Activated CD4-positive, alpha-beta T cell treated with anti-CD3 and anti-CD28 coated beads for 24 hours (primary cell): ENCODE data around the gene PFKFB4.
"Not testable (repeated sequence)": the region's sequence is repeated elsewhere in the genome, so short reads cannot be mapped to it uniquely, and the experiment has no call there.

ENCODE experiments used
- DNase-seq, 2 donors: peaks; one replicate each; pipeline ENCODE4 v3.0.0-alpha.2; 2020; ENCODE audit warnings: low read depth in 2 of 2

PFKFB4 gene

DNA sequence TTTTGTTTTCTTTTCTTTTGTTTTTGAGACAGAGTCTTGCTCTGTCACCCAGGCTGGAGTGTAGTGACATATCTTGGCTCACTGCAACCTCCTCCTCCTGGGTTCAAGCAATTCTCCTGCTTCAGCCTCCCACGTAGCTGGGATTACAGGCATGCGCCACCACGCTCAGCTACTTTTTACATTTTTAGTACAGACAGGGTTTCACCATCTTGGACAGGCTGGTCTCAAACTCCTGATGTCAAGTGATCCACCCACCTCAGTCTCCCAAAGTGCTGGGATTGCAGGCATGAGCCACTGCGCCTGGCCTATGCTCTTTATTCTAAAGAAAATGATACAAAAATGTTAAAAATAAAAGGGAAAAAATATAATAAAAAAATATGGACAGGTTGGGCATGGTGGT lies 25.9 kb downstream of the PFKFB4 start:
- not testable (repeated sequence) for DNase-seq

DNA sequence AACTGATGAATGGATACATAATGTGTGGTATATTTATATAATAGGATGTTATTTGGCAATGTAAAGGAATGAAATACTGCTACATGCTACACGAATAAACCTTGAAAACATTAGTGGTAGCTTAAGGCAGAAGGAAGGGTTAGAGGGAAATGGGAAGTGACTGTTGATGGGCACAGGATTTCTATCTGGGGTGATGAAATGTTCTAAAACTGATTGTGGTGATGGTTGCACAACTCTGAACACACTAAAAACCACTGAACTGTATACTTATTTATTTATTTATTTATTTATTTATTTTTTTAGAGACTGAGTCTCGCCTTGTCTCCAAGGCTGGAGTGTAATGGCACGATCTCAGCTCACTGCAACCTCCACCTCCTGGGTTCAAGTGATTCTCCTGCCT lies 27.8 kb downstream of the PFKFB4 start:
- DNase-seq, result no peak

DNA sequence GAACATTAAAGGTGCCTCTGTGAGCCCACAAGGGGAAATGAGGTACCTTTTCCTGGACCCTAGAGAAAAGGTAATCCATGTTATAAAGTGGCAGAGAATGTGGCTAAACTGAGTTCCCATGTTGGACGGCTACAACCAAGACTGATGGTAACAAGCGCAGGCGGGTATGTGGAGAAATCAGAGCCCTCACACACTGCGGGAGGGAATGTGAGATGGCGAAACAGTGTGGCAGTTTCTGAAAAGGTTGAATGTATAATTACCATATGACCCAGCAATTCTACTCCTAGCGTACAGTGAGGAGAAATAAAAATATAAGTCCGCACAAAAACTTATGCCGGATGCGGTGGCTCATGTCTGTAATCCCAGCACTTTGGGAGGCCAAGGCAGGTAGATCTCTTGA lies 28.6 kb downstream of the PFKFB4 start:
- no peak for DNase-seq

DNA sequence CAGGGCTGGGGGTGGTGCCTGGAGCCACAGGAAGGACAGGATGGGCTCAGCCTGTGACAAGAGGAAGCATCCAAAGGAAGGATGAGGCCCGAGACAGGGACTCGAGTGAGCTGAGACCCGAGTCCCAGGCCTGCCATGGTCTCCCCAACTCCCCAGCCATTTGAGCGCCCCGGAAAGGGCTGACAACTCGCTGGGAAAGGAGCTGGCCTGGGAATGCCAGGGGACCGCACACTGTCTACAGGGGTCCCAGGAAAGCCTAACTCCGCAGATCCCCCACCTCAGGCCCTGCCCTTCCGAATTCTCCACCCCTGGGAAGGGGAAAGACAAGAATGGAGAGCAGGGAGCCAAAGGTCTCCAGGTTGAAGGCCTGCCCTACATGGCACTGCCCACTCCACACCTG lies 31.6 kb downstream of the PFKFB4 start:
- DNase-seq, result no peak

DNA sequence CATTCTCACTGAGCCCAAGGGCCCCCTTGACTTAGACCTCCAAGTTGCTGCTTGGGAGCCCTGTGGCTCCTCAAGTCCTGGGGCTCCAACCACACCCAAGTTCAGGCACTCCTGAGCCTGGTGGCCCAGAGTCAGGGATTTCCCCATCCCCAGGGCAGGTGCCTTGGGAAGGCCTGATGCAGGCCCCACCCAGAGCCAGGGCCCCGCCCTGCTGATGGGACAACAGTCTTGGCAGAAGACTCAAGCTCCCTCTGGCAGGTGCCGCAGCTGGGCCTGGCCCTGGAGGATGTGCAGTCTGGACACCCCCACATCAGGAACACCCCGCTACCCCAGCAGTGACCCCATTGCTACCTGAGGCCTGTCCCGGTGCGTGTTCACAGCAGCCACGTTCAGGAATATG lies 35.0 kb downstream of the PFKFB4 start:
- DNase-seq, result no peak

DNA sequence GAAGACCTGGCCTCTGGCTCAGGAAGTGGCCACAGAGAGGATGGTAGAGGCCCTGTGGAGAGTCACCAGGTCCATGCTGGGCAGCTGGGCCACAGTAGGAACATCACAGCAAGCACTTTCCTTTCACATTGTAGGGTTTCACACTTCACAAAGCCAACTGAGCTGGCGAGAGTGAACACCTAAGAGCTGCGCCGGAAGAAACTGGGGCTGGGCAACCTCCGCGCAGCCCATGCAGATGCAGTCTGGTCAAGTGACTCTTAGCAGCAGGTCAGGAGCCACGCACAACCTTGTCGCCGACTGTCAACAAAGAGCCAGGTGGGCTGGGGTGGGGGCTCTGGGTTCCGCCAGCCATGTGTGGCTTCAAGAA lies 37.3 kb downstream of the PFKFB4 start:
- DNase-seq, result no peak

DNA sequence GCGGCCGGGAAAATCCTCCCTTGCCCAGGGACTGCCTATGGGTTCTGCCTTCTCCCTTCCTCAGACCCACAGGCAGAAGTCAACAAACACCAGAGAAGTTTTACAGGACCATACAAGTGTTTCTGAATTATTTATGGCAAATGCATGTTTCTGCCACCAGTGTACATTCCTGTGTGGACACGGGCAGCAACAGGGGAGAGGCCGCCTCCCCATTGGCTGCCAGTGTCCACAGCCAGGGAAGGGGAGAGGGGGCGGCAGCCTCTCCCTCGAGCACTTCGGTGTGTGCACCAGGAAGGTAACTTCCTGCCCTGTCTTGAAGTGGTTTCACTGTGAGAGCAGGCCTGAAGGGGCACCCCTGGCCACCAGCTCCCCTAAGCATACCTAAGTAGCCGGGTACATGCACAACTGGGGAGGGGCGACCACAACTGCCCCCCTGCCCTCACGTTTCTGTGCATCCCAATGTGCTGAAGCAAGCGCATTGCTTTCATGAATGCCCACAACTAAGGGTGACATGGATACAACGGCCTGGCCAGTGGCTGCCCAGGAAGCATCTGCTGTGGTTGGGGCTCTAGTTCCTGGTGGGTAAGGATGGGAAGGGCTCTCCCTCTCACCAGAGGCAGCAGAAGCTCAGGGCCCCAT lies 37.8 kb downstream of the PFKFB4 start:
- no peak for DNase-seq

DNA sequence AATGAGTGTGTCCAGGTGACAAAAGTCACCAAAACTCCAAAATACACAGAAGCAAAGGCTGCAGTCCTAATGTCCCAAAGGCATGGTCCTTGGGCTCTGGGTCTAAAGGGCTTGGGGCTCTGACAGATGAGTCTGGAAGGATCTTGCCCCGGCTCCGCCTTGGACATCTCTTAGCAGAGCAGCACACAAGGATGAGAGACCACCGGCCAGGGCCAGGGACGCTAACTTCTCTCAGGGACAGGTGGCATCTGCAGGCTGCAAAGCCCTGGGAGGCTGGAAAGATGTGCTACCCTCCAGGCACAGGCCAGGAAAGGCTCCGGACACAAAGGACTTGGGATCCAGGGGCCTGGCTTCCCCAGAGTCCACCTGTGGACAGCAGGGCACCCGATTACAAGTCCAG lies 38.5 kb downstream of the PFKFB4 start:
- DNase-seq, result no peak

DNA sequence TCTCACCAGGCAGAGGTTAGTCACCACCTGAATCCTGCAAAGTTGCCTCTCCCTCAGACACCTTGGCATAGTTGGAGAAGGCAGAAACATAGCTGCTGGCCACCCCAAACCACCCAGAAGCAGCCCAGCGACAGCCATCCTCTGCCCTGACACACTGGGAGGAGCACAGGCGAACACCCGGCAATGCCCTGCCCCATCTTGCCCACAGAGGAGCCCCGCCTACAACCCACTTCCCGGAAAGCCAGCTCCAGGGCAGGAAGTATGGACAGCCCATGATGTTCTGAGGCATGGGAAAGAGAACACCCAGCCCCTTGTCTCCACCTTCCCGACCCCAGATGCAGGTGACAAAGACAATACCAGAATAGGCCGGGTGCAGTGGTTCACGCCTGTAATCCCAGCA lies 40.0 kb downstream of the PFKFB4 start:
- DNase-seq, result no peak

DNA sequence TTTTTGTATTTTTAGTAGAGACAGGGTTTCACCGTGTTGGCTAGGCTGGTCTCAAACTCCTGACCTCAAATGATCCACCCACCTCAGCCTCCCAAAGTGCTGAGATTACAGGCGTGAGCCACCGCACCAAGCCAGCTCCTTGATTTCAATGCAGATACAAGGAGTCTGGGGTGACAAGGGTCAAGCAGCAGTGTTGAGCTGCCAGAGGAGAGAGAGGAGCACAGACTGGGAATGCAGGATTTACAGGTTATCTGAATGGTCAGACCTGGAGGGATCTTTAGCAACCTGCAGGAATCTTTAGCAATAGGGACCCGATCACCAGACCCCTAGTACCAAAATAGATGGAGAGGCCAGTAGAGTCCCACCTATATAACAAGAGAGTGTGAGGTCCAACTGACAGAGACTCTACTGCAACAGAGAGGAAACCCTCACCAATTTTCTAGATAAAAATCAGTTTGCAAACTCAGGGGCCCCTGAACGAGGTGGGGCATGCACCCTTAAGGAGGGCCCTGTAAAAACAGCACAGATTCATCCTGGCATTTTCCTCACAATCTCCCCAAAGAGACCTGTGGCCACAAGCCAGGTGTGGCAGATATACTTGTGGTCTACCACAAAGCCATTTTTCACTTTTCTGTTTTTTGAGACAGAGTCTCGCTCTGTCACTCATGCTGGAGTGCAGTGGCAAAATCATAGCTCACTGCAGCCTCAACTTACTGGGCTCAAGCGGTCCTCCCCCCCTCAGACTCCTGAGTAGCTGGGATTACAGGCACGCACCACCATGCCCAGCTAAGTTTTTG lies 42.0 kb downstream of the PFKFB4 start:
- DNase-seq, result no peak

DNA sequence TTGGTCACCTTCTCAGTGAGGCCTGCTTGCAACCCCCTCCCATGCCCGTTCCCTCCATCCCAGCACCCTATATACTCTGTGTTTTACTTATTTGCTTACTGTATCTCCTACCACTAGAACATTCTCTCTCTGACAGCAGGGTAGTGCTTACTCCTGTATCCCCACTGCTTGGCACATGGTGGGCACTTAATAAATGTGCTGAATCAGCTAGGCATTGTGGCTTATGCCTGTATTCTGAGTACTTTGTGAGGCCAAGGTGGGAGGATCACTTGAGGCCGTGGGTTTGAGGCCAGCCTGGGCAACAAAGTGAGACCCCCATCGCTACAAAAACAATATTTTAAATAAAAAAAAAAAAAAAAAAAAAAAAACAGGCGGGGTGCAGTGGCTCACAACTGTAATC lies 45.1 kb downstream of the PFKFB4 start:
- DNase-seq, result no peak

DNA sequence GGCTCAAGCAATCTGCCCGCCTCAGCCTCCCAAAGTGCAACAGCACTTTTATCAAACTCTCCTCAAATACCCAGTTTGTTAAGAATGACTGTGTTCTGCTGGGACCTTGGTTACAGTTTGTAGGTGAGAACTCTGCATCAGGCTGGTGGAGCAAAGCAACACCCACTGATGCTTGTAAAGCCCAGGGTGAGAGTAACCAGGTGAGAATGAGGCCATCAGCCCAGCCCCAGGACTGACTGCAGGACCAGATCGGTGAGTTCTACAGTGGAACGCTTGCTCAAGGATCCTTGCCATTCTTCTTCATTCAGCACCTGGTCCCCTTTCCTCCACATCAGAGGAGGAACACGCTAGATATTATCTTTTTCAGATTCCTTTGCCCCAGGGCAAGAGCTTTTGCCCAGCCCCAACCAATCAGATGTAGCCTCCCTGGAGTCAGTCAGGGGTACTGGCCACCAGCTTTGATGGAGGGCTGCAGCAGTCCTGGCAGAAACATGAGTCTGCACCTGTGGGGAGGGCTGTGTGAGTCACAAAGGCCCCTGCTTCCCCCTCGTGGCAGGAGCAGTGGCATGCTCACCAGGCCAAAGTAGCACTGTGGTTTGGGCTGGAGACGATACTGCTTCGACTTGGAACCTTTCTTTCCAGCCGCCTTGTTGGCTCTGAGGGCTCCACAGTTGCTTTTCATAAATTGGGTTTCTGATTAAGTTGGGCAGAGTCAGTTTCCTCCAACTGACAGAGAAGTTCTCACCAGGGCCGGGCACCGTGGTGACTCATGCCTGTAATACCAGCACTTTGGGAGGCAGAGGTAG lies 49.1 kb downstream of the PFKFB4 start:
- peak; percentile 37 to 47 for DNase-seq

DNA sequence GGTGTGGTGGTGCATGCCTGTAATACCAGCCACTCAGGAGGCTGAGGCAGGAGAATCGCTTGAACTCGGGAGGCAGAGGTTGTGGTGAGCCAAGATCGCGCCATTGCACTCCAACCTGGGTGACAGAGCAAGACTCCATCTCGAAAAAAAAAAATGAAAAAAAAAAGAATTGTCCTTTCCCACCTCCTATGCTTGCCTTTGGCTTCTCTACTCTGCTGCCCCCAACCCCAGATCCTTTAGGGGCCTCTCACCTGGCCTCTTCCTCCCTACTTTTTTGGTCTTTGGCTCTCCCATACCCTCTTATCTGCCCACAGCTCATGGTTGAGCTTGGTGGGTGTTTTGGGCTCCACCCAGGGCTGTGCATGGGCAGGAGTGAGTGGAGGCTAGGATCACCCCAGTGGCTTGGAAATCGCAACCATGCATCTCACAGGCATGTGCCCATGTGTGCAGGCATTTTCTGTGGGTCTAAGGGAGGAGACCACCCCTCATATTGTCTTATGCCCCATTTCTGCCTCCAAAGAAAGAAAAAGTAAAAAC lies 50.6 kb downstream of the PFKFB4 start:
- no peak for DNase-seq

DNA sequence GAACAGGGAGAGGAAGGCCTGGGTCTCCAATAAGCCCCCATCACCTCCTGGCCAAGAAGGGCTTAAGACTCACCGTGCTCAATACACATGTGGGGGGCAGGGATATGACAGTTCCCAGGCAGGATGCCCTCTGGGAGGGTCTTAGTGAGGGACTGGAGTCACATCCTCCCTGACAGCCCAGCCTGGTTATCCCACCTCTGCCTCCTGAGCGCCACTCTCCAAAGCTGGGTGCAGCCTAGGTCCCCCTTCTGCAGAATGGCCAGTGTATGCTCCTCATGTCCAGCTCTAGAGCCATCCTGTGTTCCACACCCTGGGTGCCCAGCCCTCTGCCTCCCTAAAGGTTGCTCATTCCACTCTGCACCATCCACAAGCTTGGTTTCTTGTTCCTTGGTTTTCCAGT lies 51.5 kb downstream of the PFKFB4 start:
- no peak for DNase-seq

DNA sequence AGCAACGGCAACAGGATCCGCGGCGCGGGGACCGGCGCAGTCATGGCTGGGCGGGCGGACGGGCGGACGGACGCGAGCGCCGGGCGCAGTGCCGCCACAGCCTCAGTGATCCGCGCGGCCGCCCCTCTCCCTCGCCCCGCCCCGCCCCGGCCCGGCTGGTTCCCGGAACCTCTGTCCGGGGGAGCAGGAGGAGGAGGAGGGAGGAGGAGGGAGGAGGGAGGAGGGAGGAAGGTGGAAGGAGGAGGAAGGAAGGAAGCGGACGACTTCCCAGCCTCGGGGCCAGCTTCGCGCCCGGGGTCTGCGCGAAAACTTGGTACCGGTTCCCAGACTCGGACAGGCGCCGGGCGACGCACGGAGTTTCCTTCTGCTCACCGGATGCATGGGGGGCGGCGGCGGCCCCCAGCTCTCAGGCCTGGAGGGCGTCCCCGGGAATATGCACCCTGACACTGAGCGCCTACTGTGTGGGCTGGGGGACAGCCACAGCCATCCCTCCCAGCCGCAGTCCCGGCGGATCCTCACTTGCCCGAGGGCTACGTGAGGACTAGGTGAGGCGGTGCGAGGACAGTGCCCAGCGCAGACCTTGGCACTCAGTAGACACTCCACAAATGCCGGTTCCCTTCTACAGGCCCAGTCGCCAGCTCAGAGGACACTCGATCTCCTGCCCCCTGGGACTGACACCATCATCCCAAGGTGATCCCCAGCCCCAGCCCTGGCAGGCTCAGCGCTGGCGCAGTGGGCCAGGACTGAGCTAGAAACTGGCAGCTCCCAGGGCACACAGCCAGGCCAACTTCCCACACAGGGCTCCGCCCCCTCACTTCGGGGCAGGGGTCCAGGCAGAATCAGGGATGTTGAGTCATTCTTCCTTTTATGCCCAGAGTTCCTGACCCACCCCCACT lies 52.3 kb downstream of the PFKFB4 start, which contains the start of gene SHISA5:
Gene SHISA5 (minus strand): TSS at position 124 of the 896 bp plus-strand sequence. CDS start 80 bp downstream, at position 44.
- DNase-seq, result peak; percentile 34 to 59

DNA sequence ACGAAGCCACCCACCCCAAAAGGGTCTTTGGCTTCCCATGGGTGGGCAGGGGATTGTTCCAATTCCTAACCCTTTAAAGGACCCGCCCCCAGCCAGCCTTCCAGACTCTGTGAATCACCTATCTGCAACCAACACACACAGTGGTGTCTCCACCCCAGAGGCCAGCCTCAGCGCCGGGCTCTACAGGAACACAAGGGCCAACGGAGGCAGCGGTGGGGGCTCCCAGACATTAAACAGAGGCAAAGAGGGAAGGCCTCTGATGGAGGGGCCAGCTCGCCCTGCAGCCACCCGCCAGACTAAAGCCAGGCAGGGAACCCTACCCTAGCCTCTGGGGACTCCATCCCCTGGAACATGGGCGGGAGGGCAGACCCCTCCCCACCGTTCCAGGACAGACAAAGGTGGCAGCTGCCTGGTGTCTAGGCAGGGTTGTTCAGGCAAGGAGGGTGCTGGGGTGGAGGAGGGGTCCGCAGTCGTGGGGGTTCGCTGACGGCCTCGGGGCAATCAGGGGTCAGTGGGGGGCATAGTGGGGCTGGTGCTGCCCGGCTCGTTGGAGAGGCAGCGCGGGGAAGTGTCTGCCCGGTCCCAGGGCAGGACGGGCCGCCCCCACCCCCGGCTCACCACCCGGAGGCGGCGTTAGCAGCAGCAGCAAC lies 53.1 kb downstream of the PFKFB4 start:
- no peak for DNase-seq

DNA sequence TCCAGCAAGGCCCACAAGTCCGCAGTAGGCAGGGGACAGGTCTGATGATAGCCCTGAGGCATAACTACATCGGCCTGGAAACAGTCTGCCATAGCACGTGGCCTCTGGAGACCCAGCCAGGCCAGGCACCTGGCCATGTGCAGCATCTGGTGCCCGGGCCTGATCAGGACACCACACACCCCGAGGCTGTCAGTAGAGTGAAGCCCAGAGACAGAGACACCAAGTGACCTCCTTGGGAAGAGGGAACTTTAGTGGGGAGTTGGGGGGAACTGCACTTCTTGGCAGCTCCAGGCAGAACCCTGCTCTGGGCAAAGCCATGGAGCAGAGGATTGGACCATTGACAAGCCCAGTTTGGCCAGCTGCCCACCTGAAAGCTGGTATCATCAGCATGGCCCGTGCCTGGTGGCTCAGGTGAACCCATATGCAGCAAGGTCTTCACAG lies 53.9 kb downstream of the PFKFB4 start:
- DNase-seq, result no peak

DNA sequence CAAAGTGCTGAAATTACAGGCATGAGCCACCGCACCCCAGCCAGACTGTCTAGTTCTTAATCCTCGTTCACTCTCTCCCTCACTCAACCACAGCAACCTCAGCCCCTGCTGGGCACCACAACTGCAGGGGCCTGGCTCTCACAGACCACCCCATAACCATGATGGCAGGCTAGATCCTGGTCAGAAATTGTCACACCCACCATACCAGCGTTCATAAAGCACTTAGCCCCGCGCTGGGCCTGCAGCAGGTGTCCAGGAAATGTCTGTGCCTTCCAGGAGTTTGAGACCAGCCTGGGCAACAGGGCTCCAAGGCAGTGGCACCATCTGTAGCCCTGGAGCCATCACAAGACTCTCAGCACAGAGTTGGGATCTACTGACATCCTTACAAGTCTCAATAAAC lies 54.5 kb downstream of the PFKFB4 start:
- no peak for DNase-seq

DNA sequence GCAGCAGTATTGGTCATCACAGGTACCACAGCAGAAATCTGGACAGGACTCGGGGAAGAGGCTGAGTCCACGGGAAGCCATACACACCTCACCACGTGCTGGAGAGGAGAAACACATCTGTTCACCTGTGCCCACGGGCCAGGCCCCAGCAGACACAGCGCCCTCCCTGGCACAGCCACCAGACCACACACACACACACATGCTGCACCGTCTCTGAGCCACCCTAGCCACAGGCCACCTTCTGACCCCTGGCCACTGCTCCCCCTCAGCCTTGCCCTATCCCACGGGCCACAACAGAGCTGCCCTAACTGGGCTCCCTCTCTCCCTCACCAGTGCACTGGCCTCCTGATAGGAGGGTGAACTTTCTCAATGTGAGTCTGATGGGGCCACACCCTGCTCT lies 55.4 kb downstream of the PFKFB4 start:
- no peak for DNase-seq

DNA sequence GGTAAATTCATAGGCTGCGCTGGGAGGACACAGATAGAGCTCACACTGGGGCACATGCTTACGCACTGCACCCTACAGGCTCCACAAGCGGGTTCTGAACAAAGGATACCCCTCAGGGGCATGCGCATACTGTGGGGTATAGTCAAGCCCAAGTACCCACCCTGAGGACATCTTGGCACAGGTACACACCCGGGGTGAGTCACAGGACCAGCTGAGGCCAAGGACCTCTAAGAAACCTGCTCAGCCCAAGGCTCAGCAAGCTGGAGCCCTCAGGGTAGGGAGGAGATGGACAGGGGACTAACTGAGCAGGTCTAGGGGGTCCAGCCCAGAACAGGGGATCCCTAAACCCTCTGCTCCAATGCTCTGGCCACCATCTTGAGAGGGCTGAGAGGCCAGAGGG lies 55.9 kb downstream of the PFKFB4 start:
- no peak for DNase-seq

DNA sequence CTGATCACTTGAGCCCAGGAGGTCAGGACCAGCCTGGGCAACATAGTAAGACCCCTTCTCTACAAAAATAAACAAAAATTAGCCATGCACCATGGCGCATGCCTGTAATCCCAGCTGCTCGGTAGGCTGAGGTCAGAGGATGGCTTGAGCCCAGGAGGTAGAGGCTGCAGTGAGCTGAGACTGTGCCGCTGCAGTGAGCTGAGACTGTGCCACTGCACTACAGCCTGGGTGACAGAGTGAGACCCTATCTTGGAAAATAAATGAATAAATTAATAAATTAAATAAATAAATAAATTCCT lies 63.5 kb downstream of the PFKFB4 start:
- DNase-seq, result no peak
